ENCODE data around the gene PROK1. TPM values are rescaled to one million over a fixed set of nuclear protein-coding genes. Genes with fewer than 3 reads are reported as not detected.

The PROK1 gene
- total RNA-seq, 2 experiments from 2014 or later = not detected

GRCh38 chr1:110472546-110472945 lies 21.6 kb downstream of the PROK1 start:
- Histone ChIP-seq H3K9me2 (ENCODE audit: insufficient read depth, low read length) (no peaks in the 10 kb centered on the region), H3K27ac (ENCODE audit: low read depth, low read length, poor library complexity, severe bottlenecking) (no peak overlapping the region), H3K79me2 (ENCODE audit: insufficient read depth, low read depth, low read length) (no peaks in the 10 kb centered on the region), H2AFZ (ENCODE audit: low read length) (no peak overlapping the region), H3K36me3 (ENCODE audit: insufficient read depth, low read length) (no peaks in the 10 kb centered on the region), H3K9me3 (ENCODE audit: low read length) (no peaks in the 10 kb centered on the region), H4K20me1 (ENCODE audit: insufficient read depth, low read length) (no peaks in the 10 kb centered on the region), H3K4me2 (ENCODE audit: low read length) (no peak overlapping the region), H3K4me1 (ENCODE audit: insufficient read depth, low read length, poor library complexity, severe bottlenecking) (no peaks in the 10 kb centered on the region), H3K4me3 (ENCODE audit: low read depth, low read length, poor library complexity, severe bottlenecking) (no peak overlapping the region)
- intact Hi-C loops (cut with micrococcal nuclease; ENCODE audit: unreplicated experiment) = no loop called here
- ChIA-PET POLR2A (no interaction called here), CTCF (ENCODE audit: unreplicated experiment) (no interaction called here)
- DNase-seq (ENCODE audit: low spot score) = no peak
- no TSS peak for BruUV-seq (replicated peaks)
- TF ChIP-seq CTCF (conservative IDR thresholded peaks at IDR 0.05; ENCODE audit: low read length) = no peak
- no peak for TF ChIP-seq EZH2phosphoT487 (IDR thresholded peaks at IDR 0.05; ENCODE audit: borderline replicate concordance, low read depth, low read length)

- H3K4me1 ChIP-seq (ENCODE audit: insufficient read depth, low read length, poor library complexity, severe bottlenecking) = no peaks in the 10 kb centered on the region
- ChIA-PET POLR2A (no interaction called here), CTCF (ENCODE audit: unreplicated experiment) (no interaction called here)
- no peaks in the 10 kb centered on the region for H3K36me3 ChIP-seq (ENCODE audit: insufficient read depth, low read length)
- no peaks in the 10 kb centered on the region for H3K79me2 ChIP-seq (ENCODE audit: insufficient read depth, low read depth, low read length)
- H3K9me2 ChIP-seq (ENCODE audit: insufficient read depth, low read length) = no peaks in the 10 kb centered on the region
- no peak for DNase-seq (ENCODE audit: low spot score)
- H4K20me1 ChIP-seq (ENCODE audit: insufficient read depth, low read length) = no peaks in the 10 kb centered on the region
- intact Hi-C loops (cut with micrococcal nuclease; ENCODE audit: unreplicated experiment) = no loop called here
- TF ChIP-seq EZH2phosphoT487 (IDR thresholded peaks at IDR 0.05; ENCODE audit: borderline replicate concordance, low read depth, low read length) (no peak), CTCF (conservative IDR thresholded peaks at IDR 0.05; ENCODE audit: low read length) (no peak)
- no peak overlapping the region for H3K4me2 ChIP-seq (ENCODE audit: low read length)
- no peaks in the 10 kb centered on the region for H3K9me3 ChIP-seq (ENCODE audit: low read length)
- H3K27ac ChIP-seq (ENCODE audit: low read depth, low read length, poor library complexity, severe bottlenecking) = no peak overlapping the region
- BruUV-seq (replicated peaks) = no TSS peak
- no peak overlapping the region for H3K4me3 ChIP-seq (ENCODE audit: low read depth, low read length, poor library complexity, severe bottlenecking)
- H2AFZ ChIP-seq (ENCODE audit: low read length) = no peak overlapping the region
Measured at GRCh38 chr1:110474444-110474843, 23.5 kb downstream of the PROK1 start.

- Histone ChIP-seq H3K4me3 (ENCODE audit: low read depth, low read length, poor library complexity, severe bottlenecking) (no peak overlapping the region), H4K20me1 (ENCODE audit: insufficient read depth, low read length) (no peaks in the 10 kb centered on the region), H3K4me1 (ENCODE audit: insufficient read depth, low read length, poor library complexity, severe bottlenecking) (no peaks in the 10 kb centered on the region), H2AFZ (ENCODE audit: low read length) (no peak overlapping the region), H3K4me2 (ENCODE audit: low read length) (no peak overlapping the region), H3K9me3 (ENCODE audit: low read length) (no peaks in the 10 kb centered on the region), H3K9me2 (ENCODE audit: insufficient read depth, low read length) (no peaks in the 10 kb centered on the region), H3K27ac (ENCODE audit: low read depth, low read length, poor library complexity, severe bottlenecking) (no peak overlapping the region), H3K79me2 (ENCODE audit: insufficient read depth, low read depth, low read length) (no peaks in the 10 kb centered on the region), H3K36me3 (ENCODE audit: insufficient read depth, low read length) (no peaks in the 10 kb centered on the region)
- no peak for TF ChIP-seq EZH2phosphoT487 (IDR thresholded peaks at IDR 0.05; ENCODE audit: borderline replicate concordance, low read depth, low read length)
- no peak for TF ChIP-seq CTCF (conservative IDR thresholded peaks at IDR 0.05; ENCODE audit: low read length)
- BruUV-seq (replicated peaks) = no TSS peak
- ChIA-PET CTCF (ENCODE audit: unreplicated experiment) (no interaction called here), POLR2A (no interaction called here)
- no peak for DNase-seq (ENCODE audit: low spot score)
- intact Hi-C loops (cut with micrococcal nuclease; ENCODE audit: unreplicated experiment) = no loop called here
Measured at GRCh38 chr1:110475362-110476027, 24.5 kb downstream of the PROK1 start.

All from OCI-LY7 (cell line).